ENCODE results near the gene C11orf24. TPM values are rescaled to one million over a fixed set of nuclear protein-coding genes. Genes with fewer than 3 reads are reported as not detected.
A peak's percentile ranks its signal among the peaks of the same experiment; 100 is the strongest.
"Not testable (repeated sequence)": the region's sequence is repeated elsewhere in the genome, so short reads cannot be mapped to it uniquely, and the experiment has no call there.

C11orf24 gene
- total RNA-seq, 2 experiments from 2014 or later = 20.0 to 25.2 TPM

DNA sequence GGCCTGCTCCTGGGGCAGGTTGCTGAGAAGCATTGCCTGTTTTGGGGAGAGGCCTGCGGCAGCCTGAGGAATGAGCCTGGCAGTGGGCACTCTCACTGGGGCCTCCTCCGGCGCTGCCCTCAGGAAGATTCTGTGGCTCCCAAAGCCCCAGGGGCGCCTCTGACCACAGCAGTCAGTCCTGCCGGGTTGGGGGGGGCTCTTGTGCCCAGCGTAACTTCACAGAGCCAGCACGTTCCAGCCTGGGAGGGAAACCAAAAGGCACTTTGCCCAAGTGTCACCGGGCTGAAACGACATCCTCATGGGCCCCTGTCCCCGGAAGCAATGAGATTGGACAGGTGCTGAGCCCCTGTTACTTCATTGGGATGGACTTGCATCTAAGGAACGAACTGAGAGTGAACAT, 36.3 kb upstream of the C11orf24 start:
- H3K9me3 Mint-ChIP-seq = peaks cover 3% of the 10 kb centered on the region
- no peak overlapping the region for H3K27ac Mint-ChIP-seq
- H3K36me3 Mint-ChIP-seq (ENCODE audit: low read depth) = no peaks in the 10 kb centered on the region
- no peak overlapping the region for H3K4me3 Mint-ChIP-seq
- ChIA-PET POLR2A (no interaction called here), CTCF (interaction anchor here (1.0 to 2.2 kb wide), 2 partner anchors 9 to 50 kb away, joined by 3 to 11 read pairs; no protein-coding TSS in a partner anchor)
- no peak for DNase-seq
- H3K27me3 Mint-ChIP-seq = no peaks in the 10 kb centered on the region
- peaks cover 47% of the 10 kb centered on the region for H3K4me1 Mint-ChIP-seq

DNA sequence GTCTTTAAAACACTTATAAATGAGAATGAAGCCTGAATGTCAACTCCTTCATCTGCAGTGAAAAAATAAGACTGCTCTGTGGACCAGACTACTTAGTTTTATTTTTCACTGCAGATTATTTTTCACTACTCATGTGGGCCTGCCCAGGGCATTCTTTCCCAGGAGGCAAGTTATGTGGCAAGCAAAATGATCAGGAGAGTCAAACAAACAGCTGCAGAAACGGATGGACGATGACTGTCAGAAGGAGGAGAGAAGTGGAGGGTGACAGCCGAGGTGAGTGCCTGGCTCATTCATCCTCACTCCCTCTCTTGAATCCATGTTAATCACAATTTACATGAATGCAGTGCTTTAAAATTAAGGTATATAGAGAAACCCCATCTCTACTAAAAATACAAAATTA, 34.9 kb upstream of the C11orf24 start:
- ChIA-PET POLR2A (no interaction called here), CTCF (interaction anchor here (0.9 to 1.3 kb wide), 3 partner anchors 8 to 49 kb away, joined by 3 read pairs; no protein-coding TSS in a partner anchor)
- Mint-ChIP-seq H3K4me3 (no peak overlapping the region), H3K27ac (peak overlapping the region; percentile 9), H3K27me3 (no peaks in the 10 kb centered on the region), H3K36me3 (ENCODE audit: low read depth) (no peaks in the 10 kb centered on the region), H3K9me3 (peaks cover 3% of the 10 kb centered on the region), H3K4me1 (peaks cover 45% of the 10 kb centered on the region)
- DNase-seq = no peak

DNA sequence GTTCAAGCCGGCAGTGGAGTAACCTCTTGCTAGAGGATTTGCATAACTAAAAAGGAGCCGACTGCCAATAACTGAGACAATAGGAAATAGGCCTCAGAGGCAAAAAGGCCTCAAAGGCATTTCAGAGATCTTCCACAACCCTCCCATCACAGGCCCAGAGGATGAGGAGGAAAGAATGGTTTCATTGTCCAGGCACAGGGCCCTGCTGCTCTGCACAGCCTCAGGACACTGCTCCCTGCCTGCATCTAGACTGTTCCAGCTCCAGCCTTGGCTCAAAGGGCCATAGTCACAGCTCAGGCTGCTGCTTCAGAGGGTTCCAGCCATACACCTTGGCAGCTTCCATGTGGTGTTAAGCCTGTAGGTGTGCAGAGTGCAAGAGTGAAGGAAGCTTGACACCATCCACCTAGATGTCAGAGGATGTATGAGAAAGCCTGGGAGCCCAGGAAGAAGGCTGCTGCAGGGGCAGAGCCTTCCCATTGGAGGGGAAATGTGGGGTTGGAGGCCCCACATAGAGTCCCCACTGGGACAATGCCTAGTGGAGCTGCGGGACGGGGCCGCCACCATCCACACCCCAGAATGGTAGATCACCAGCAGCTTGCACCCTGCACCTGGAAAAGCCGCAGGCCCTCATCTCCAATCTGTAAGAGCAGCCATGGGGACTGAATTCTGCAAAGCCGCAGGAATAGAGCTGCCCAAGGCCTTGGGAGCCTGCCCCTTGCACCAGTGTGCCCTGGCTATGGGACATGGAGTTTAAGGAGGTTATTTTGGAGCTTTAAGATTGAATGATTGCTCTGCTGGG, 32.4 kb upstream of the C11orf24 start:
- no peak for DNase-seq
- peaks cover 24% of the 10 kb centered on the region for H3K4me1 Mint-ChIP-seq
- CTCF ChIA-PET = interaction anchor here (0.8 to 2.6 kb wide), 5 partner anchors 10 to 389 kb away, joined by 3 to 8 read pairs (median 3); no protein-coding TSS in a partner anchor
- no peak overlapping the region for H3K4me3 Mint-ChIP-seq
- peaks cover 3% of the 10 kb centered on the region for H3K9me3 Mint-ChIP-seq
- no peak overlapping the region for H3K27ac Mint-ChIP-seq
- peaks cover 2% of the 10 kb centered on the region for H3K27me3 Mint-ChIP-seq
- H3K36me3 Mint-ChIP-seq (ENCODE audit: low read depth) = no peaks in the 10 kb centered on the region
- POLR2A ChIA-PET = interaction anchor here (0.7 kb wide), 1 partner anchor 45 kb away, joined by 3 read pairs; no protein-coding TSS in a partner anchor

DNA sequence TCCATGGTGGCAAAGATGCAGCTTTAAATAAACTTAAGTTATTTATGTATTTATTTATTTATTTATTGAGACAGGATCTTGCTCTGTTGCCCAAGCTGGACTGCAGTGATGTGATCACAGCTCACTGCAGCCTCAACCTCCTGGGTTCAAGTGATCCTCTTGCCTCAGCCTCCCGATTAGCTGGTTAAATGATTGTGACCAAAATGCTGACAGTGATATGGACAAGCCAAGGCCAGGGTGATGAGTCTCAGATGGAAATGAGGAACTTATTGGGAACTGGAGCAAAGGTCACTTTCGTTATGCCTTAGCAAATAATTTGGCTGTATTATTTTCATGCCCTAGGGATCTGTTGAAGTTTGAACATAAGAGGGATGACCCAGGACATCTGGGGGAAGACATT, 31.3 kb upstream of the C11orf24 start:
- Mint-ChIP-seq H3K27ac (no peak overlapping the region), H3K9me3 (peaks cover 3% of the 10 kb centered on the region), H3K27me3 (peaks cover 2% of the 10 kb centered on the region), H3K4me1 (peaks cover 24% of the 10 kb centered on the region), H3K4me3 (no peak overlapping the region), H3K36me3 (ENCODE audit: low read depth) (no peaks in the 10 kb centered on the region)
- DNase-seq = no peak
- ChIA-PET CTCF (interaction anchor here (0.8 to 2.6 kb wide), 2 partner anchors 45 to 388 kb away, joined by 4 to 8 read pairs; no protein-coding TSS in a partner anchor), POLR2A (no interaction called here)

DNA sequence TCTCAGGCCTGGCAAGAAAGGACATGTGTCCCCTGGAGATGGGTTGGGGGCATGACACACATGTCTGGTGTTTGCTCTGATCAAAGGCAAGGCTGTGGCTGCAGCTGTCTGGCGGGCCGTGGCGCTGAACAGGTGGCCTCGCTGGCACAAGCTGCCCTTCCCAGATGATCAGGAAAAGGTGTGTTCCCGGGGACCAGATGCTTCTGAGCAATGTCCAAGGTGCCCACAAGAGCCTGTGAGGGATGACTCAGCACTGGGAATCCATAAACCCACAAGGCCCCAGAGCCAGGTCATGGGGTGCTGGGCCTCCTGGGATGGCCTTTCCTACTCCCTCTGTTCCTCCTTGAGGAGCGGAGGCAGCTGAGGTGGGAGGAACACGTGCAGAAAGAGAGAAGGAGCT, 30.9 kb upstream of the C11orf24 start:
- ChIA-PET POLR2A (no interaction called here), CTCF (interaction anchor here (0.9 to 2.6 kb wide), 2 partner anchors 25 to 45 kb away, joined by 3 to 8 read pairs; no protein-coding TSS in a partner anchor)
- H3K9me3 Mint-ChIP-seq = peaks cover 3% of the 10 kb centered on the region
- H3K36me3 Mint-ChIP-seq (ENCODE audit: low read depth) = no peaks in the 10 kb centered on the region
- no peak overlapping the region for H3K4me3 Mint-ChIP-seq
- peaks cover 27% of the 10 kb centered on the region for H3K4me1 Mint-ChIP-seq
- no peak overlapping the region for H3K27ac Mint-ChIP-seq
- H3K27me3 Mint-ChIP-seq = peaks cover 2% of the 10 kb centered on the region
- DNase-seq = no peak

DNA sequence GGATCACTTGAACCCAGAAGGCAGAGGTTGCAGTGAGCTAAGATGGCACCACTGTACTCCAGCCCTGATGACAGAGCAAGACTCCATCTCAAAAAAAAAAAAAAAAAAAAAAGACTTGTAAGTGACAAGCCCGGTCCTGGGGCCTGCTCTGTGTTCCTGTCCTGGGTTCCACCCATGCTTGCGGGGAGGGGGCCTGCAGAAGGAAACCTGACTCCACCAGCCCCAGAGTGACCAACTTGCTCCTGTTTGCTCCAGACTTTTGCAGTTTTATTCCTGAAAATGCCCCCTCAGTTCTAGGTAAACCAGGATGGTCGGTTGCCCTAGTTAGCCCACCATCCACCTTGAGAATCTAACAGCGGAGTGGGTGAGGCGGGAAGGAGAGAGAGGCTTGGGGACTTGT, 30.5 kb upstream of the C11orf24 start:
- H3K36me3 Mint-ChIP-seq (ENCODE audit: low read depth) = no peaks in the 10 kb centered on the region
- CTCF ChIA-PET = interaction anchor here (0.9 to 2.6 kb wide), 2 partner anchors 26 to 44 kb away, joined by 3 to 8 read pairs; no protein-coding TSS in a partner anchor

DNA sequence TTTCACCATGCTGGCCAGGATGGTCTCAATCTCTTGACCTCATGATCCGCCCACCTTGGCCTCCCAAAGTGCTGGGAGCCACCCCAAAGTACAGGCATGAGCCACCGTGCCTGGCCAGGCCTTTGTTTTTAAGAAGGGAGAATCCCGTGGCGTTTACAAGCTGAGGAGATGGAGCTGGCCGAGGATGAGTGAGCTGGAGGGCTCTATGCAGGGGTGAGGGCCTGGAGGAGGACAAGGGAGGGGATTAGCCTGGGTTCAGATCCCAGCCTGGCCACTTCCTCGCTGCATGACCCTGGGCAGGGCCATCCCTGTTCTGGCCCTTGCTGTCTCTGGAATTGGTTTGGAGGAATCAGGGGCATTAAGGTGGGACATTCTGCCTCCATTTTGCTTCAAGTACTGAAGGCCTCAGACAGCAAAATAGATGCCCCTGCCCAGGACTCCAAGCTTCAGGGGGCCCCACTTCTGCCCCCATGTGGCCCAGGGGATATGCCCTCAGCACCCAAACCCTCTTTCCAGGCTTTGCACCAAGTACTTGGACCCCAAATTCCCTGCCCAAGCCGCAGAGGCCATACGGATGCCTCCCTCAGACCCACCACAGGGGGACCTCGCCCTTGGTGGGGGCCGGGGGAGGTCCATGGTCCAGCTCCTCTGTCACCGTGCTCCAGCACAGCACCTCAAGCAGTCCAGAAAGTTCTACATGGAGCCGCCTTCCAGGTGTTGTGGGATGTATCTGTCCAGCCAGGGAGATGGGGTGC, 28.5 kb upstream of the C11orf24 start:
- POLR2A ChIA-PET = interaction anchor here (0.6 kb wide), 1 partner anchor 67 kb away, joined by 4 read pairs; no protein-coding TSS in a partner anchor
- no peaks in the 10 kb centered on the region for H3K36me3 Mint-ChIP-seq (ENCODE audit: low read depth)
- H3K4me1 Mint-ChIP-seq = peaks cover 16% of the 10 kb centered on the region
- CTCF ChIA-PET = interaction anchor here (0.6 to 5.7 kb wide), 3 partner anchors 28 to 650 kb away, joined by 3 to 76 read pairs (median 40); partner anchors contain the start of gene C11orf24
- no peak overlapping the region for H3K27ac Mint-ChIP-seq
- H3K9me3 Mint-ChIP-seq = peaks cover 3% of the 10 kb centered on the region
- H3K27me3 Mint-ChIP-seq = peaks cover 2% of the 10 kb centered on the region
- no peak overlapping the region for H3K4me3 Mint-ChIP-seq
- DNase-seq = no peak

More for the DNA sequence above, 30.5 kb upstream of the C11orf24 start:
- DNase-seq = no peak
- Mint-ChIP-seq H3K27ac (no peak overlapping the region), H3K4me1 (peaks cover 29% of the 10 kb centered on the region), H3K27me3 (peaks cover 2% of the 10 kb centered on the region), H3K4me3 (no peak overlapping the region), H3K9me3 (peaks cover 3% of the 10 kb centered on the region)
- POLR2A ChIA-PET = no interaction called here

DNA sequence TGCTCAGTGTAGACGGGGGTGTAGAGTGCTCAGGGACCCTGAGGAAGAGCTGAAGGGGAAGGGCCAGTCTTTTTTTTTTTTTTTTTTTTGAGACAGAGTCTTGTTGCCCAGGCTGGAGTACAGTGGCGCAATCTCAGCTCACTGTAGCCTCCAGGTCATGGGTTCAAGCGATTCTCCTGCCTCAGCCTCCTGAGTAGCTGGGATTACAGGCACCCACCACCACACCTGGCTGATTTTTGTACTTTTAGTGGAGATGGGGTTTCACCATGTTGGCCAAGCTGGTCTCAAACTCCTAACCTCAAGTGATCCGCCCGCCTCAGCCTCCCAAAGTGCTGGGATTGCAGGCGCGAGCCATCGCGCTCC, 27.7 kb upstream of the C11orf24 start:
- H3K27ac Mint-ChIP-seq; H3K36me3 Mint-ChIP-seq (ENCODE audit: low read depth); H3K27me3 Mint-ChIP-seq; H3K9me3 Mint-ChIP-seq; H3K4me3 Mint-ChIP-seq; DNase-seq; POLR2A ChIA-PET: not testable (repeated sequence)
- CTCF ChIA-PET = interaction anchor here (0.6 to 5.7 kb wide), 5 partner anchors 9 to 649 kb away, joined by 3 to 76 read pairs (median 11); partner anchors contain the start of gene C11orf24
- H3K4me1 Mint-ChIP-seq = peaks cover 10% of the 10 kb centered on the region

DNA sequence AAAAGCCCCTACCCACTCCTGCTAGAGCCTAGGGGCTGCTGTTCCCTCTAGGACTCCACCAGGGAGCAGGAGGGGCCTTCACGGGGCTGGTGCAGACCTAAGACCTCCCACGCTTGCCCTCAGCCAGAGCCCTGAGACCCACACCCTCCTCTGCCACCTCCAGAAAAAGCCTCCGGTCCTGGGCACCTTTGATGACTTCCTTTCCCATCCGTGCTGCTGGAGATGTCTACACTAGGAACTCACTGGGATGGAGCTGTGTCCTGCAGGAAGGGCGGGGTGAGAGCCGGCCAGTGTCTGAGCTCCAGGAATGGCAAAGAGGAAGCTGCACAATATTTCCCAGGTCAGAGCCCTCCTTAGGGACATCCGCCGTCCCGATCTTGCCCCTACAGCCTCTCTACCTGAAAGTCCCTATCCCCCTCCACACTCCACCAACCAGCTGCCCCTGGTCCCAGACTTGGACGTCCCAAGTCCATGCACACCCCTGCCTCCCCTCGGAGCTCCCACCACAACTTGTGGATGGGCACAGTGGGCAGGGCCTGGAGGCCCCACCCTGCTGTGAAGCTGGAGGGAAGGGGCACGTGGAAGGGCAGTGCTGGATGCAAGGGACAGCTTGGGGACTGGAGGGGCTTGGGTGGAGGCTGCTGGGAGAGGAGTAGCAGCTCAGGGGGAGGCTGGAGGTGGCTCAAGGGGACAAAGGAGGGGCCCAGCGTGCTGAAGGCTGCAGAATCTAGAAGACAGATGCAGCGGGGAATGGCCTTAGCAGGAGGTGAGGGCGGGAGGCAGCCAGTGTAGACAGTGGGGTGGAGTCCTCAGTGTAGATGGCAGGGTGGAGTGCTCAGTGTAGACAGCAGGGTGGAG, 27.1 kb upstream of the C11orf24 start:
- Mint-ChIP-seq H3K9me3 (no peaks in the 10 kb centered on the region), H3K4me3 (no peak overlapping the region), H3K27me3 (peaks cover 2% of the 10 kb centered on the region), H3K36me3 (ENCODE audit: low read depth) (no peaks in the 10 kb centered on the region), H3K4me1 (peaks cover 10% of the 10 kb centered on the region), H3K27ac (peak overlapping the region; percentile 54)
- ChIA-PET POLR2A (interaction anchor here (0.7 kb wide), 1 partner anchor 551 kb away, joined by 4 read pairs; no protein-coding TSS in a partner anchor), CTCF (interaction anchor here (0.8 to 5.7 kb wide), 11 partner anchors 8 to 41 kb away, joined by 3 to 76 read pairs (median 5); partner anchors contain the start of gene C11orf24)
- no peak for DNase-seq

DNA sequence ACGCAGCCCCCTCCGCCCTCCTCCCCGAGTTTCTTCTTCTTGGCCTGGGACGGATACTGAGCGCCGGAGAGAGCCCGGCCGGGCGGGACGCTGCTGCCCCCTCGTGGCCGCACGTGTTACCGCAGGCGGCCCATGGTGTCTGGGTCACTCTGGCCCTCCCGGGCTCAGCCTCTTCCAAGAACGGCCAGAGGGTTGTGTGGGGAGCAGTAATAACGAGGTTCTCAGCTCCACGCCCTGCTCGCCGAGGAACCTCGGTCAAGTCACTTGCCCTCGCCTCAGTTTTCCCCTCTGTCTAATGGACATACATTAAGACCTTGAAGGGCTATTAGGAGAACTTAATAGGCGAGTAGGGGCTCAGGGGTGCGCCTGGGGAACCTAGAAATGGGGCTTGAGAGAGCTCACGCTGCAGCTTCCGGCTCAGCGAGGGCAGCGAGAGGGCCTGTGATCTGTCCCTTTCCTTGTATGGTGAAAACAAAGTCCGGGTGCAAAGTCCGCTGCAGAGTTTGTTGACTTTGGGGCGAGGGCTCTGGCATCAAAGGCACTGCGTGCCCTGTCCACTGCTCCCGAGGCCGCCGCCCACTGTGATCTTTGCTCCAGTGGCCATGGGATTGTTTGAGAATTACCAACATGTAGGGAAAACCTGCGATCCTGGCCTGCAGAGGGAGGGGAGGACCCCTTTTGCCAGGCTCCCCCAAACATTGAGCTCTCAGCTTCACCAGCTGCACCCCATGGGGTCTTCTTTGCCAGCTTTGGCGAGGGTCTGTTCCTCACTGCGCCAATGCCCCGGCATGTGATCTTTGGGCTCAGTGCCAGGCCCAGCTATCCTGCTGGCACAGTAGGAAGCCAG, 26.3 kb upstream of the C11orf24 start:
- peaks cover 6% of the 10 kb centered on the region for H3K4me1 Mint-ChIP-seq
- ChIA-PET CTCF (interaction anchor here (0.7 to 5.7 kb wide), 14 partner anchors 9 to 84 kb away, joined by 3 to 76 read pairs (median 4); partner anchors contain the start of gene C11orf24), POLR2A (interaction anchor here (0.7 kb wide), 1 partner anchor 550 kb away, joined by 4 read pairs; no protein-coding TSS in a partner anchor)
- H3K27ac Mint-ChIP-seq = no peak overlapping the region
- H3K27me3 Mint-ChIP-seq = peaks cover 7% of the 10 kb centered on the region
- no peaks in the 10 kb centered on the region for H3K36me3 Mint-ChIP-seq (ENCODE audit: low read depth)
- no peaks in the 10 kb centered on the region for H3K9me3 Mint-ChIP-seq
- peak; percentile 71 for DNase-seq
- no peak overlapping the region for H3K4me3 Mint-ChIP-seq

DNA sequence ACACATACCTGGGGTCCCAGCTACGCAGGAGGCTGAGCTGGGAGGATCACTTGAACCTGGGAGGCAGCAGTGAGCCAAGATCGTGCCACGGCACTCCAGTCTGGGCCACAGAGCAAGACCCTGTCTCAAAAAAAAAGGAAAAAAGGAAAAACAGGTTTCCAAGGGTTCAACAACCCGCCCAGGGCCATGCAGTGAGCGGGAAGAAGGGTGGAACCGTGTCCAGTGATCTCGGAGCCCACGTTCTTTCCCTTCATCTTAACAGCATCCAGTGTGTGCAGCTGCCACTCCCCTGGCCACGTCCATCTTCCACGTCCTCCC, 25.7 kb upstream of the C11orf24 start:
- no peaks in the 10 kb centered on the region for H3K9me3 Mint-ChIP-seq
- H3K4me1 Mint-ChIP-seq = peaks cover 6% of the 10 kb centered on the region
- CTCF ChIA-PET = interaction anchor here (1.0 to 5.7 kb wide), 10 partner anchors 10 to 63 kb away, joined by 3 to 76 read pairs (median 6); partner anchors contain the start of gene C11orf24
- no peak overlapping the region for H3K4me3 Mint-ChIP-seq
- DNase-seq = no peak
- no peak overlapping the region for H3K27ac Mint-ChIP-seq
- no peaks in the 10 kb centered on the region for H3K36me3 Mint-ChIP-seq (ENCODE audit: low read depth)
- POLR2A ChIA-PET = no interaction called here
- H3K27me3 Mint-ChIP-seq = peaks cover 7% of the 10 kb centered on the region

All from activated CD4-positive, alpha-beta T cell treated with anti-CD3 and anti-CD28 coated beads, Interleukin-2, amount 10 ng/mL, durations not matched to agents 7 days and 5 days (primary cell).